Measurements from ENCODE around the gene ENO1.

Gene ENO1

DNA sequence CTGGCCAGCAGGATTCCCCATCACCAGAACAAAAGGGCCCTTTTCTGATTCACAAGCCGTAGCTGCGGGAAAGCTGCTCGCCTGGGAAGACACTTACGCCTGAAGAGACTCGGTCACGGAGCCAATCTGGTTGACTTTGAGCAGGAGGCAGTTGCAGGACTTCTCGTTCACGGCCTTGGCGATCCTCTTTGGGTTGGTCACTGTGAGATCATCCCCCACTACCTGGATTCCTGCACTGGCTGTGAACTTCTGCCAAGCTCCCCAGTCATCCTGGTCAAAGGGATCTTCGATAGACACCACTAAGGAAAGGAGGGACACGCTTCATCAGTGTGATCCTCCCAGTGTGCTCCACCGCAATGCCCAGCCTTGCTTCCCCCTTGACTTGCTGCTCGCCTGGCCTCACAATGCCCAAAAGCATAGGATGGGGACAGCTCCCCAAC is 14.7 kb downstream of the ENO1 start:
- Histone ChIP-seq H3K9ac (ENCODE audit: low read length) (peak overlapping the region; percentile 22), H3K27me3 (ENCODE audit: control insufficient read depth, insufficient read depth, low read length) (no peaks in the 10 kb centered on the region), H3K4me1 (ENCODE audit: control insufficient read depth, insufficient read depth, low read length) (no peaks in the 10 kb centered on the region), H3K4me3 (ENCODE audit: low read length) (no peak overlapping the region), H3K36me3 (ENCODE audit: control insufficient read depth, insufficient read depth, low read length) (peaks cover 59% of the 10 kb centered on the region), H3K27ac (ENCODE audit: low read depth, low read length) (no peak overlapping the region)

DNA sequence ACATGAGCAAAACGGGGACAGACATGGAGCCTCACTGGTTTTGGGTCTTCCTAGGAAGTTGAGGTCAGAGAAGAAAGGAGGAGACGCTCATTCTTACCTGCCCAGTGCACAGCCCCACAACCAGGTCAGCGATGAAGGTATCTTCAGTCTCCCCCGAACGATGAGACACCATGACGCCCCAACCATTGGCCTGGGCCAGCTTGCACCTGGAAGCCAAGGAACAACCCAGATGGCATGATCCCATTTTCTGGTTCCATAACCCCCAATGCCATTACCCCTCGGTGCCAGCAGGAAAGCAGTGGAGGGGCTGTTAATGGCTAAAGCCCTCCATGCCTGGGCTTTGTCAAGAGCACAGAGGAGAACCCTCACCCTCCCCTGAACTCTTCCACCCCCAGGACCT is 15.3 kb downstream of the ENO1 start:
- Histone ChIP-seq H3K4me3 (ENCODE audit: low read length) (no peak overlapping the region), H3K9ac (ENCODE audit: low read length) (no peak overlapping the region), H3K27me3 (ENCODE audit: control insufficient read depth, insufficient read depth, low read length) (no peaks in the 10 kb centered on the region), H3K4me1 (ENCODE audit: control insufficient read depth, insufficient read depth, low read length) (peaks cover 3% of the 10 kb centered on the region), H3K36me3 (ENCODE audit: control insufficient read depth, insufficient read depth, low read length) (peaks cover 59% of the 10 kb centered on the region), H3K27ac (ENCODE audit: low read depth, low read length) (no peak overlapping the region)

DNA sequence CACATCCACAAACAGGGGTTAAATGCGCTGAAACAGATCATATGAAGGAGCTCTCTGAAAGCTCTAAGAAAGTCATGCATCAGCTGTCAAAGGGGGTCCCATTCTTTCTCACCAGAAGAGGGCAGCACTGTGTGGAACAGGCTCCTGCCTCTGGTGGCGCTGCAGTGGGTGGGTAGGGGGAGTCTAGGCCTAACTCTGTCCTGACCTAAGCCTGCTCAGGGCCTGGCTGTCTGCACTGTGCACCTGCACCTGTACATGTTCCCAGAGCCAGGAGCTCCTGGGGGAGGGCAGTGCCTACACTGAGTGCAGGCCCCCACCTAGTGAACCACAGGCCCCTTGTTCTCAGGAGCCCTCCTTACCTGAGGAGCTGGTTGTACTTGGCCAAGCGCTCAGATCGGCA is 16.0 kb downstream of the ENO1 start:
- Histone ChIP-seq H3K27me3 (ENCODE audit: control insufficient read depth, insufficient read depth, low read length) (no peaks in the 10 kb centered on the region), H3K9ac (ENCODE audit: low read length) (no peak overlapping the region), H3K27ac (ENCODE audit: low read depth, low read length) (no peak overlapping the region), H3K4me1 (ENCODE audit: control insufficient read depth, insufficient read depth, low read length) (peaks cover 5% of the 10 kb centered on the region), H3K36me3 (ENCODE audit: control insufficient read depth, insufficient read depth, low read length) (peaks cover 58% of the 10 kb centered on the region), H3K4me3 (ENCODE audit: low read length) (no peak overlapping the region)

DNA sequence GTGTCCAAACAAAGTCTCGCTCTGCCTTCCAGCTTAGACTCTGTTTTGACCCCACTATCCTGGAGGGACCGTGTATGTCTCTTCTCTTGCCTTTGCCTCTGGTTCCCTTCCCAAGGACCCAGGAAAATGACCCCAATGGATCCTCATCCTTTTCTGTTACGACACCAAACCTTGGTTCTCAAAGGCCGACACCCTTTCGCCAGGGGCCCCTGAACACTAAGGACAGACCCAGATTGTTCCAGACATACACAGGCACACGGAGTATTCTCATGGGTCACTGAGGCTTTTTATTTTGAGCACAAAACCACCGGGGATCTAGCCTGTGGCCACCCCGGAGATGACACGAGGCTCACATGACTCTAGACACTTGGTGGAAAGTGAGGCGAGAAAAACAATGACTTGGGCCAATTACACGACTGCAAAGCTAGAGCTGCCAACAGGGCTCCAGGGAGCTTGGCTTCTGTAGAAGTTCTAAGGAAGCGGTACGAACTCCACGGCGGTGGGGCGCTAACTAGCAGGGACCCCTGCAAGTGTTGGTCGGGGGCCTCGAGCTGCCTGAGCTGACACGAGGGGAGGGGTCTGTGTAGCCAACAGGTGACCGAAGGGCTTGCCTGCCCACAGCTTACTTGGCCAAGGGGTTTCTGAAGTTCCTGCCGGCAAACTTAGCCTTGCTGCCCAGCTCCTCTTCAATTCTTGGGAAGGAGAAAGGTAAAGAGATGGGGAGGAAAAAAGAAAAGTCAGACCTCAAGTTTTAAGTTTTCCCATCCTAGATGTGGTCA is 17.6 kb downstream of the ENO1 start:
- Histone ChIP-seq H3K27ac (ENCODE audit: low read depth, low read length) (no peak overlapping the region), H3K4me1 (ENCODE audit: control insufficient read depth, insufficient read depth, low read length) (peaks cover 5% of the 10 kb centered on the region), H3K36me3 (ENCODE audit: control insufficient read depth, insufficient read depth, low read length) (peaks cover 47% of the 10 kb centered on the region), H3K4me3 (ENCODE audit: low read length) (no peak overlapping the region), H3K9ac (ENCODE audit: low read length) (no peak overlapping the region), H3K27me3 (ENCODE audit: control insufficient read depth, insufficient read depth, low read length) (no peaks in the 10 kb centered on the region)

DNA sequence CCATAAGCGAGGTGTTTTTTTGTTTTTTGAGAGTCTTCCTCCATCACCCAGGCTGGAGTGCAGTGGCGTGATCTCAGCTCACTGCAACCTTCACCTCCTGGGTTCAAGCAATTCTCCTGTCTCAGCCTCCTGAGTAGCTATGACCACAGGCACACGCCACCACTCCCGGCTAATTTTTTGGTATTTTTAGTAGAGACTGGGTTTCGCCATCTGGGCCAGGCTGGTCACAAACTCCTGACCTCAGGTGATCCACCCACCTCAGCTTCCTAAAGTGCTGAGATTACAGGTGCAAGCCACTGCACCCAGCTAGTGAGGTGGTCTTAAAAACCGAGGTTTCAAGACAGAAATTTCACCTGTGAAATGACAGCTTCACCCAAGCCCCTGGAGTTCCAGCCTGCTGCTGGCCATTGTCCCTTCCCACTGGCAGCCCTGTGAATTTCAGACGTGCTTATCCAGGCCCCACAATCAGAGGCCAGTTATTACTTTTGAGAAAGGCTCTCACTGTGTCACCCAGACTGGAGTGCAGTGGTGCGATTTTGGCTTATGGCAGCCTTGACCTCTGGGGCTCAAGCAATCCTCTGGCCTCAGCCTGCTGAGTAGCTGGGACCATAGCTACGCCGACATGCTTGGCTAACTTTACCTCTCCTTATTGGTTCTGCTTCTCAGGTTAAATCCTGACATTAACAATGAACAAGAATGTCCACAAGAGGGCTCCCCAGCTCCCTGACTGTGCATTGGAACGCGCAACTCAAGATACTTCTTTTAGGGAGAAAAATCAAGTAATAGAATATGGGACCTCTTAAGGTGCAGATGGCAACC is 19.4 kb downstream of the ENO1 start:
- H3K4me1 ChIP-seq (ENCODE audit: control insufficient read depth, insufficient read depth, low read length): peaks cover 5% of the 10 kb centered on the region
- H3K9ac ChIP-seq (ENCODE audit: low read length): no peak overlapping the region
- H3K27ac ChIP-seq (ENCODE audit: low read depth, low read length): no peak overlapping the region
- no peaks in the 10 kb centered on the region for H3K27me3 ChIP-seq (ENCODE audit: control insufficient read depth, insufficient read depth, low read length)
- no peak overlapping the region for H3K4me3 ChIP-seq (ENCODE audit: low read length)
- H3K36me3 ChIP-seq (ENCODE audit: control insufficient read depth, insufficient read depth, low read length): peaks cover 30% of the 10 kb centered on the region

DNA sequence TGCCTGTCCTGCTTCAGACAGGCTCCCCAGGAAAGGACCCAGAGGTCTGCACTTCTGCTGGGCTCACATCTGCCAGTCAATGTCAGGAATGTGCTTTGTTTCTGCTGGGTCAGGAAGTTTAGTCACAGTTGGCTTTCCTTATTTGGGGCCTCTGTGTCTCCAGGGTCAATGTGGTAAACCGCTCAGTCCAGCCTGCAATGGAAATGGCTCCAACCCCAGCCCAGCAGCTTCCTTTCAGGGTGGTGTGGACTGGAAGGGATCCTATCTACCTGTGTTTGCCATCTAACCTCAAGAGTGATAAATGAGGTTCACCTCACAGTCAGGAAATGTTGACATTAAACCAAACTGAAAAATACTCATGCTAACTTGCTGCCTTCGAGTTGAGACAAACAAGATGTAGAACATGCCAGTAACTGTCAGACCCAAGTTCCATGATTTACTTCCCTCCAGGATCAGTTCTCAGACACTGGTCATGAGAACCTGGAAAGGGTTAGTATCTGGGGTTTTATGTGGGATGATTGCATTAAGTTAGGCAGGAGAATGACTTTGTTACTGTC is 20.3 kb downstream of the ENO1 start:
- Histone ChIP-seq H3K36me3 (ENCODE audit: control insufficient read depth, insufficient read depth, low read length) (peaks cover 21% of the 10 kb centered on the region), H3K27ac (ENCODE audit: low read depth, low read length) (no peak overlapping the region), H3K9ac (ENCODE audit: low read length) (no peak overlapping the region), H3K4me1 (ENCODE audit: control insufficient read depth, insufficient read depth, low read length) (peaks cover 5% of the 10 kb centered on the region), H3K4me3 (ENCODE audit: low read length) (no peak overlapping the region), H3K27me3 (ENCODE audit: control insufficient read depth, insufficient read depth, low read length) (no peaks in the 10 kb centered on the region)

DNA sequence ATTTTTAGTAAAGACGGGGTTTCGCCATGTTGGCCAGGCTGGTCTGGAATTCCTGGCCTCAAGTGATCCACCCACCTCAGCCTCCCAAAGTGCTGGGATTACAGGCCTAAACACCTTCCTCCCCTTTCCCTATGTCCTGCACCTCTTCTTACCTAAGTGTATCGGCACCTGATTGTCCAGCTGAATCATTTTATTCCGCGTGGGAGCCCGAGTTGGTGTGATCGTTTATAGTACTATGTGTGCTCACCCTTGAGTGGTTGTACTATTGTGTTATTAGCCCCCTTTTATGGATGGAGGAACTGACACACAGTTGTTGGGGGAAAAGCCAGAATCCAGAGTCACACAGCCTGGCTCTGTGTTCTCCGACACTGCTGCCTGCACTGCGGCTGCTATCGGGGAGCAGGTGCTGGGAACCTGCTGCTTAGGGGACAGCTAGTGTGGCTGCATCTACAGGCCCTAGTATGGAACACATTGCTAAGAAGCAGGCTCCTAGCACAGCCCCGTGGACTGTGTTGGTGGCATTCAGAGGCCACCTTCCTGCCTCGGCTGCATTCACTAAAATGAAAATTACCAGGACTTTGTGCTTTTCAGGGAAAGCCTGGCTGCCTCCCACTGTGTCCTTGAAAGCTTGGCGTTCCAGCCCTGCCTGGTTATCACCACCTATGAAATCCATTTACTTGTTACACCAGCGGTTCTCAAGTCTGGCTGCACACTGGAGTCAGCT is 21.6 kb downstream of the ENO1 start:
- Histone ChIP-seq H3K27me3 (ENCODE audit: control insufficient read depth, insufficient read depth, low read length) (no peaks in the 10 kb centered on the region), H3K27ac (ENCODE audit: low read depth, low read length) (no peak overlapping the region), H3K9ac (ENCODE audit: low read length) (no peak overlapping the region), H3K4me1 (ENCODE audit: control insufficient read depth, insufficient read depth, low read length) (peaks cover 5% of the 10 kb centered on the region), H3K4me3 (ENCODE audit: low read length) (no peak overlapping the region), H3K36me3 (ENCODE audit: control insufficient read depth, insufficient read depth, low read length) (peaks cover 12% of the 10 kb centered on the region)

DNA sequence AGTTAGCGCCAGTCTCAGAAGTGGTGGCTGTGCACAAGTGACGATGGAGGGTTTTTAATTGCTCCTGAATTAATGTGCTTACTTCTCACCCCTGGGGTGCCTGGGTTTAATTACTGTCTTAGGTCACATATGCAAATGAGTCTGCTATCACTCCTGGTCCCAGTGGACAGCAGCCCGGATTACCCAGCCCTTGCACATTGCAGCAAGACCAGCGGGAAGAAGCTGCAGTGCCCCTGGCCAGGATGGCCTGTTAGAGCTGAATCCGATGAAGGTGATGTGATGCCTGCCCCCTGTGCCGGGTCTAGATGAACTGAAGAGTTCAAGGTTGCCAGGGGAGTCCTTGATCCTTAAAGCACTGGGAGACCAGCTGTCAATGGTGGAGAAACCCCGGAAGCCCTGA is 24.2 kb downstream of the ENO1 start:
- no peak overlapping the region for H3K9ac ChIP-seq (ENCODE audit: low read length)
- no peak overlapping the region for H3K4me3 ChIP-seq (ENCODE audit: low read length)
- H3K4me1 ChIP-seq (ENCODE audit: control insufficient read depth, insufficient read depth, low read length): peaks cover 5% of the 10 kb centered on the region
- H3K36me3 ChIP-seq (ENCODE audit: control insufficient read depth, insufficient read depth, low read length): peaks cover 6% of the 10 kb centered on the region
- no peak overlapping the region for H3K27ac ChIP-seq (ENCODE audit: low read depth, low read length)
- H3K27me3 ChIP-seq (ENCODE audit: control insufficient read depth, insufficient read depth, low read length): no peaks in the 10 kb centered on the region

DNA sequence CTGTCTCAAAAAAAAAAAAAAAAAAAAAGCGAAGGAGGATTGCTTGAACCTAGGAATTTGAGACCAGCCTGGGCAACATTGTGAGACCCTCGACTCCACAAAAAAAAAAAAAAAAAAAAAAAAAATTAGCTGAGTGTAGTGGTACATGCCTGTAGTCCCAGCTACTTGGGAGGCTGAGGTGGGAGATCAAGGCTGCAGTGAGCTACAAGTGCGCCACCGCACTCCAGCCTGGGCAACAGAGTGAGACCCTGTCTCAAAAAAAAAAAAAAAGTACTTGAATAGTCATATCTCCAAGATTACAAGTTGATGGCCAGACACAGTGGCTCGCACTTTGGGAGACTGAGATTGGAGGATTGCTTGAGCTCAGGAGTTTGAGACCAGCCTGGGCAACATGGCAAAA is 27.4 kb downstream of the ENO1 start:
- H3K36me3 ChIP-seq (ENCODE audit: control insufficient read depth, insufficient read depth, low read length): no peaks in the 10 kb centered on the region

DNA sequence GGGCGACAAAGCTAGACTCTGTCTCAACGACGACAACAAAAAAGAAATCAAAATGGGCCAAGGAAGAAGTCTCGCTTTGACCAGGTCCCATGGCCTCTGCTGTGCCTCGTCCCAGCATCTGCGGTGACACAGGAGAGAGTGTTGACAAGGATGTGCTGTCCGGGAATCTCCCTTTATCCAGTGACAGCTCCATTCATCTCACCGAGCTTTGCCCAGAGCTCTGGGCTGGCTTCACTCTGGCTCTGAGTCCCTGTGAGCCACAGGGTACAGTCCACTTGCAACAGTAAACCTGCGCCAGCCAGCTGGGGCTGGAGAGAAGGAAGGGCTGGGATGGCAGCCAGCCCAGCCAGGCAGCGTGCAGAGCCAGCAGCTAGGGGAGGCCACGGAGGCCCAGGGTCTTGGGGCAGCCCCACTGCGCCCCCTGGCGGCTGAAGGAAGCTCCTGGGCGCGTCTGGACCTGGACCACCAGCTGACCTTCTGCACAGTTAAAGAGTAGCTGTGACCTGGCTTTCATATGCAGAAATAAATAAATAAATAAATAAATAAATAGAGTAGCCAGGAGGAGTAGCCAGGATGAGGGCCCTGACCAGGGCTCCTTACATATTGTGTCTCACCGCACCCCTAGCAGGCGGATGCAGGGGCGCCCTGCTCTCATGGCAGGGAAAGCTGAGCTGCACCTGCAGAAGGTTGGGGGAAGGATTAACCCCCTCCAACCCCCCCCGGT is 29.7 kb downstream of the ENO1 start:
- Histone ChIP-seq H3K36me3 (ENCODE audit: control insufficient read depth, insufficient read depth, low read length) (no peaks in the 10 kb centered on the region), H3K27ac (ENCODE audit: low read depth, low read length) (peak overlapping the region; percentile 64), H3K27me3 (ENCODE audit: control insufficient read depth, insufficient read depth, low read length) (no peaks in the 10 kb centered on the region), H3K4me3 (ENCODE audit: low read length) (no peak overlapping the region), H3K4me1 (ENCODE audit: control insufficient read depth, insufficient read depth, low read length) (peaks cover 7% of the 10 kb centered on the region), H3K9ac (ENCODE audit: low read length) (no peak overlapping the region)

More for the DNA sequence above, 27.4 kb downstream of the ENO1 start:
- H3K27me3 ChIP-seq (ENCODE audit: control insufficient read depth, insufficient read depth, low read length): no peaks in the 10 kb centered on the region
- H3K4me3 ChIP-seq (ENCODE audit: low read length): no peak overlapping the region
- no peak overlapping the region for H3K9ac ChIP-seq (ENCODE audit: low read length)
- peaks cover 7% of the 10 kb centered on the region for H3K4me1 ChIP-seq (ENCODE audit: control insufficient read depth, insufficient read depth, low read length)
- no peak overlapping the region for H3K27ac ChIP-seq (ENCODE audit: low read depth, low read length)

DNA sequence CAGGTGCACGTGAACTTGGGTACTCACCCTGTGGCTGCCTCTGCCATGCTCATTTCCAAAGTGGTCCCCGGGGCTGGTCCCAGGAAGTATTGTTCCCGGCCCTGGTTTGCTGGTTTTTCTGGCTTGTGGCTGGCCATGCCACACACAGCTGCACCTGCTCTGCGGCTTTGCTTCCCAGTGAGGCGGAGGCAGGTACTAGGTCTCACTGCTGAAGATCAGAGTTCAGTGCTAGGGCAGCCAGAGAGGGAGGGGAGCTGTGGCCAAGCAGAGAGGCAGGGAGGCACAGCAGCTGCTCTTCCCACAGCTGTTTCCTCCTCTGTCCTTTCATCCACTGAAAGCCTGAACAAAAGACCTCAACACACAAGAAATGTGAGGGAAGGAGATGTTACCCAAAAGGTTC is 30.5 kb downstream of the ENO1 start:
- Histone ChIP-seq H3K27ac (ENCODE audit: low read depth, low read length) (peak overlapping the region; percentile 64), H3K36me3 (ENCODE audit: control insufficient read depth, insufficient read depth, low read length) (no peaks in the 10 kb centered on the region)

More for the DNA sequence above, 30.5 kb downstream of the ENO1 start:
- Histone ChIP-seq H3K27me3 (ENCODE audit: control insufficient read depth, insufficient read depth, low read length) (no peaks in the 10 kb centered on the region), H3K9ac (ENCODE audit: low read length) (no peak overlapping the region), H3K4me1 (ENCODE audit: control insufficient read depth, insufficient read depth, low read length) (peaks cover 7% of the 10 kb centered on the region), H3K4me3 (ENCODE audit: low read length) (no peak overlapping the region)

Data from rectal smooth muscle tissue (tissue), 1 donor.